BE2C (cell line): ENCODE measurements around the gene NOBOX.
"Not testable (repeated sequence)": the region's sequence is repeated elsewhere in the genome, so short reads cannot be mapped to it uniquely, and the experiment has no call there.

Experiments used
- DNase-seq: peaks from one replicate; pipeline ENCODE4 v3.0.0-alpha.2; 2020
- H3K27me3 ChIP-seq: fragments of 250-450 bp; sonication (Bioruptor Pico); 2 replicates; pipeline ENCODE4 v1.5.1; 2020; ENCODE audit warnings: mild to moderate bottlenecking
- H3K36me3 ChIP-seq: fragments of 250-450 bp; sonication (Bioruptor Pico); 2 replicates; pipeline ENCODE4 v1.5.1; 2020; ENCODE audit warnings: mild to moderate bottlenecking
- H3K4me1 ChIP-seq: fragments of 250-450 bp; sonication (Bioruptor Pico); 2 replicates; pipeline ENCODE4 v1.5.1; 2020
- H3K4me3 ChIP-seq: 2 replicates; pipeline ENCODE4 v1.5.1; 2011; ENCODE audit warnings: low read depth, low read length
- H3K9me3 ChIP-seq: fragments of 250-450 bp; sonication (Bioruptor Pico); 2 replicates; pipeline ENCODE4 v1.5.1; 2020
- TF ChIP-seq, protein P1 (sequence below): IDR thresholded peaks from 2 replicates; pipeline ENCODE4 v1.5.1; 2012; ENCODE audit warnings: mild to moderate bottlenecking, low read depth, low read length

The NOBOX gene

DNA sequence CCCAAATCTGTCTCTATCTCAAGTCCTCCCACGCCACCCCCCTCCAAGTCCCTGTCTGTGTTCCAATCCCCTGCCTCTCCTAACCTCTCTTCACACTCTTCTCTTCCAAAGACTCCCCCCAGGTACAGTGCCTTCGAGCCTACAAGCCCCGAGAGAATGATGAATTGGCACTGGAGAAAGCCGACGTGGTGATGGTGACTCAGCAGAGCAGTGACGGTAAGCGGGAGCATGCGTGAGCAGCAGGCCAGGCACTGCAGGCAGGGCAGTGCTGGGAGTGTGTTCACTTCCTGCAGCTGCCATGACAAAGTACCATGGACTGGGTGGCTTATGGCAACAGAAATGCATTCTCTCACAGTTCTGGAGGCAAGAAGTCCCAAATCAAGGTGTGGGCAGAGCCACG, 24.8 kb downstream of the NOBOX start:
- no peak for DNase-seq
- Histone ChIP-seq H3K4me1 (no peaks in the 10 kb centered on the region), H3K9me3 (no peaks in the 10 kb centered on the region; the same call in 1 of the 2 replicates), H3K36me3 (no peaks in the 10 kb centered on the region), H3K27me3 (no peaks in the 10 kb centered on the region), H3K4me3 (no peak overlapping the region)
- TF ChIP-seq, protein P1, sequence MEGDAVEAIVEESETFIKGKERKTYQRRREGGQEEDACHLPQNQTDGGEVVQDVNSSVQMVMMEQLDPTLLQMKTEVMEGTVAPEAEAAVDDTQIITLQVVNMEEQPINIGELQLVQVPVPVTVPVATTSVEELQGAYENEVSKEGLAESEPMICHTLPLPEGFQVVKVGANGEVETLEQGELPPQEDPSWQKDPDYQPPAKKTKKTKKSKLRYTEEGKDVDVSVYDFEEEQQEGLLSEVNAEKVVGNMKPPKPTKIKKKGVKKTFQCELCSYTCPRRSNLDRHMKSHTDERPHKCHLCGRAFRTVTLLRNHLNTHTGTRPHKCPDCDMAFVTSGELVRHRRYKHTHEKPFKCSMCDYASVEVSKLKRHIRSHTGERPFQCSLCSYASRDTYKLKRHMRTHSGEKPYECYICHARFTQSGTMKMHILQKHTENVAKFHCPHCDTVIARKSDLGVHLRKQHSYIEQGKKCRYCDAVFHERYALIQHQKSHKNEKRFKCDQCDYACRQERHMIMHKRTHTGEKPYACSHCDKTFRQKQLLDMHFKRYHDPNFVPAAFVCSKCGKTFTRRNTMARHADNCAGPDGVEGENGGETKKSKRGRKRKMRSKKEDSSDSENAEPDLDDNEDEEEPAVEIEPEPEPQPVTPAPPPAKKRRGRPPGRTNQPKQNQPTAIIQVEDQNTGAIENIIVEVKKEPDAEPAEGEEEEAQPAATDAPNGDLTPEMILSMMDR: no peak

DNA sequence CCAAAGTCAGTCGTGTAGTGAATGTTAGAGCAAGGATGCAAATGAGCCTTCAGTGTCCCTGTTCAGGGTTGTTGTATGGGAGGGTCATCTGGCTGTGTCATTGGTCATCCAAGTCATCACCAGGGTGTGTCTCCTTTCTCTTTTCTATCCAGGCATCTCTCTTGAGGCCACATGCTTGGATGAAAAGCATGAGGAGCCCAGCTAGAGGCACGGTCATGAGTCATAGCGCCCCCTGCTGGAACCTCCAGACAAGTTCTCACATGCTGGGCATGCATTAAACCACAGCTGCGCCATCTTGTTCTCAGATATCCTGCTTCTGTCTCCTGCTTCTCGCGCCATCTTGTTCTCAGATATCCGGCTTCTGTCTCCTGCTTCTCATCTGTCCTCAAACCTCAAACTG, 34.3 kb downstream of the NOBOX start:
- not testable (repeated sequence) for H3K4me3 ChIP-seq, DNase-seq, H3K9me3 ChIP-seq, H3K36me3 ChIP-seq, H3K27me3 ChIP-seq, H3K4me1 ChIP-seq

DNA sequence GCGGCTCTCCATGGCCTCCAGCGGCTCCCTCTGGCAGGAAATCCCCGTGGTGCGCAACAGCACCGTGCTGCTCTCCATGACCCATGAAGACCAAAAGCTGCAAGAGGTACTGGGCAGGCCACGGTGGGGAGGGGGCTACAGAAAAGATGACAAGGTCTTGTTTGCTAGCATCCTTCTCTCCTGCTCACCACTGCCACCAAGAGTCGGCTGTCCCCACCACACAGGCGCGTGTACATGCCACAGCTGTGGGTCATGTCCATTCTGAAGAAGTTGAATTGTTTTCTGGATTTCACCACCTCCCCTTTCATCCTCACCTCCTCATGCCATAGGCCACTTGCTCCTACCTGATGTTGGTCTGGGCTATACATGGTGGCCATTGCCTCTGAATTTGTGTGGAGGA, 36.2 kb downstream of the NOBOX start:
- H3K27me3 ChIP-seq, H3K36me3 ChIP-seq, H3K4me1 ChIP-seq, H3K4me3 ChIP-seq, H3K9me3 ChIP-seq, DNase-seq: not testable (repeated sequence)

- not testable (repeated sequence) for H3K4me3 ChIP-seq, H3K4me1 ChIP-seq, H3K27me3 ChIP-seq, DNase-seq, H3K36me3 ChIP-seq, H3K9me3 ChIP-seq
Observed at GRCh38 chr7:144365523-144365922, 38.0 kb downstream of the NOBOX start.

DNA sequence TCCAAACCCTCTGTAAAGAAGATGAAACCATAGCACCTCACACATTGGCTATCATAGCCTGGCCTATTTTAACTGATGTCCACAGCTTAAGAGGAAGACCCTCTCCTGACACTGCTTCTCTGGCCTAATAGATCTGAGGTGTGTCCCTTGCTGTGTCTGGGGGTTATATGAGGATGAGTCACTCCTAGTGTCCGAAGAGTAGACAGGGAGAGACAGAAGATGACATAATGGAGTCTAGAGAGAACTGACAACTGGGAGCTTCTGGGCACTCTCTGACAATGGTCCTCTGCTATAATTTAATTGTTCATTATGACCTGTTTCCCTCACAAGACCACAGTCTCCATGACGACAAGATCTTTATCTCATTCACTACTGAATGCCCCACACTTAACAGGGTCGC, 41.4 kb downstream of the NOBOX start:
- DNase-seq, H3K27me3 ChIP-seq, H3K9me3 ChIP-seq, H3K4me3 ChIP-seq, H3K4me1 ChIP-seq, H3K36me3 ChIP-seq: not testable (repeated sequence)

DNA sequence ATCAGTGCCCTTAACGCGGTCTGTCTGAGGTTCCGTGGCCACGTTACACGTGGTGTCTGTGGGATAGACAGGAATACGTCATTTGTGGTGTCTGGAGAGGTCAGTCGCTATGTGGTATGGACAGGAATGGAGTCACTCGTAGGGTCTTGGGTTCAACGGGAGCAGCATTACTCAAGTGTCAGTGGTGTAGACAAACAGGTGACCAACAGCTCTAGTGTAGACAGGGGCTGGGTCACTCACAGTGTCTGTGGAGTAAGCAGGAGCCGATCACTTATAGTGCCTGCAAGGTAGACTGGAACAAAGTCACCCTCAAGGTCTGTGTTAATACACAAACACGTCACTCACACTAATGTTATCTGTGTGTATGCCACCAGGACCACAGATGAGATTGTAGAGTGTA, 46.6 kb downstream of the NOBOX start:
- not testable (repeated sequence) for H3K36me3 ChIP-seq, H3K4me1 ChIP-seq, H3K4me3 ChIP-seq, H3K9me3 ChIP-seq, H3K27me3 ChIP-seq, DNase-seq

GRCh38 chr7:144356185-144356584, 47.3 kb downstream of the NOBOX start:
- DNase-seq, H3K4me3 ChIP-seq, H3K27me3 ChIP-seq: not testable (repeated sequence)

DNA sequence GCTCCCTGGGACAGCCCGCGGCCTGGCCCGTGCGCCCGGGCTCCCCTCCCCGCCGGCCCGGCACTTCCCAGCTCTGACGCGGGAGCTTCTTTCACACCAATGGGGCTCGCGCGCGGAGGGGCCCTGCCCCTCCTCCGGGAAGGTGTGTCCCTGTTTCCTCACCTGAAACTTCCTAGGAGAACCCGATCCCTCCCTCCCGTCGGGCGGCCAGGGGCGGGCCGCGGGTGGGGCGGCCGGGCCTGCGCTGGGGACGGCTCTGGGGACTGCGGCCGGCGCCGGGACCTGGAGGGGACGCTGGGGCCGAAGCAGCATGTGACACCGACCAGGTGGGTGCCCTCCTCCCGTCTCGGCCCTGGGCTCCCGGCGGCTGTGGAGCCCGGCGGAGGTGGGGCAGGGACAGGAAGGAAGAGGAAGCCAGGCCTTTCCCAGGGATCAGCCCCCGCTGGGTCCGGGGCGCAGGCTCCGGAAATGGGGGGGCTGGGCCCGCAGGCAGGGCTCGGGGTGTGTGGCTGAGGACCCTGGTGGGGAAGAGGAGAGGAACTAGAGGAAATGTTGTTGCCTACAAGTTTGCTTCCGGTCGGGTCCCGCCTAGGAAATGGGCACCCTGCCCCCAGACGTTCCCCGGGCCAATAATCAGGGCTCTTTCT, 48.2 kb downstream of the NOBOX start, which contains the start of gene ARHGEF5:
TSS of gene ARHGEF5 (plus strand) at position 227 of the 647 bp plus-strand sequence. CDS start 7,268 bp downstream, outside the sequence.
- H3K36me3 ChIP-seq, H3K9me3 ChIP-seq, H3K4me1 ChIP-seq, DNase-seq, H3K27me3 ChIP-seq, H3K4me3 ChIP-seq: not testable (repeated sequence)

More at GRCh38 chr7:144356185-144356584, 47.3 kb downstream of the NOBOX start:
- H3K36me3 ChIP-seq, H3K4me1 ChIP-seq, H3K9me3 ChIP-seq: not testable (repeated sequence)

GRCh38 chr7:144351667-144352066, 51.8 kb downstream of the NOBOX start:
- H3K9me3 ChIP-seq, H3K4me3 ChIP-seq, H3K4me1 ChIP-seq, H3K27me3 ChIP-seq, DNase-seq, H3K36me3 ChIP-seq: not testable (repeated sequence)

DNA sequence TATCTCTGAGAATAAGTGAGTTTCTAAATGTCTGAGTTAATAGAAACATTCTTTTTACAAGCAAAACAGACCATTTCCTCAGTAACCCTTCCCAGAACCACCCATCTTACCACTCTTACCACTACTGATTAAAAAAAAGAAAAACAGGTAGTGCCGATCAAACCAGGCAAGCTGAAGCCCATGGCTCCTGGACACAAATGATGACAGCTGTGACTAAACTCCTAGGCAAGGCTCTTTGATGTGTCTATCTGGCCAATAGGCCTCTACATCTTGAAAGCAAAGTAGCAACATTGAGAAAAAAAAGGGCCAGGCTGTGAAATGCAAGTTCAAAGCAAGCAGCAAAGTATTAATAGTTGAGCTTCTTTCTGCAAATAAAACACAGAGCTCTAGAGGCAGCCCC, 54.9 kb downstream of the NOBOX start:
- not testable (repeated sequence) for H3K9me3 ChIP-seq, DNase-seq, H3K4me1 ChIP-seq, H3K27me3 ChIP-seq, H3K36me3 ChIP-seq, H3K4me3 ChIP-seq
